GM12878 (cell line): Measurements from ENCODE around the gene SPOCK1.

Source experiments
- CTCF ChIP-seq, 3 experiments: IDR thresholded peaks in 2 of 3; conservative IDR thresholded peaks in 1 of 3; 2 replicates each; pipeline ENCODE4 v1.5.1; 2011; ENCODE audit warnings: low read depth in 3 of 3, low read length in 3 of 3, mild to moderate bottlenecking in 3 of 3, control low read depth in 2 of 3, moderate library complexity in 2 of 3, inconsistent platforms in 1 of 3, mixed read lengths in 1 of 3; ENCODE audit not compliant: control insufficient read depth in 2 of 3, insufficient read depth in 1 of 3; ENCODE audit errors: extremely low read depth in 1 of 3
- EP300 ChIP-seq, 2 experiments: fragments of 150-350 bp in 1 of 2; IDR thresholded peaks; 2 replicates each; pipeline ENCODE4 v1.6.1; 2011 to 2012; ENCODE audit warnings: low read depth in 2 of 2, low read length in 2 of 2, borderline replicate concordance in 1 of 2, improper control_type of control experiment in 1 of 2, inconsistent platforms in 1 of 2; ENCODE audit not compliant: control insufficient read depth in 1 of 2
- NFYB ChIP-seq: IDR thresholded peaks from 2 replicates; pipeline ENCODE4 v1.6.1; 2011; ENCODE audit warnings: low read depth, mild to moderate bottlenecking, low read length, improper control_type of control experiment, moderate library complexity; ENCODE audit not compliant: insufficient read depth
- NKRF ChIP-seq: fragments of 450-650 bp; conservative IDR thresholded peaks from 2 replicates; pipeline ENCODE4 v1.6.1; 2017; ENCODE audit warnings: mild to moderate bottlenecking, moderate library complexity
- NR2C2 ChIP-seq: IDR thresholded peaks from 2 replicates; pipeline ENCODE4 v1.6.1; 2011; ENCODE audit warnings: borderline replicate concordance, low read depth; ENCODE audit not compliant: control insufficient read depth, insufficient read length
- PAX5 ChIP-seq: IDR thresholded peaks from 2 replicates; pipeline ENCODE4 v1.6.1; 2011; ENCODE audit warnings: low read depth, low read length, borderline replicate concordance
- POLR2A ChIP-seq: IDR thresholded peaks from 2 replicates; pipeline ENCODE4 v1.6.1; 2011; ENCODE audit warnings: low read depth, mild to moderate bottlenecking, low read length
- POLR2AphosphoS5 ChIP-seq: IDR thresholded peaks from 2 replicates; pipeline ENCODE4 v1.6.1; 2011; ENCODE audit warnings: mild to moderate bottlenecking, low read length, inconsistent platforms
- REST ChIP-seq: IDR thresholded peaks from 2 replicates; pipeline ENCODE4 v1.6.1; 2012; ENCODE audit warnings: mild to moderate bottlenecking, low read depth, low read length
- RFX5 ChIP-seq: IDR thresholded peaks from 2 replicates; pipeline ENCODE4 v1.6.1; 2011; ENCODE audit warnings: low read depth, low read length, improper control_type of control experiment
- SP1 ChIP-seq: IDR thresholded peaks from one replicate; pipeline ENCODE4 v1.6.1; 2011; ENCODE audit warnings: low read depth, low read length
- SPI1 ChIP-seq: IDR thresholded peaks from 2 replicates; pipeline ENCODE4 v1.6.1; 2011; ENCODE audit warnings: low read depth, mild to moderate bottlenecking, low read length, moderate library complexity, borderline replicate concordance; ENCODE audit not compliant: insufficient read depth
- TCF7 ChIP-seq: IDR thresholded peaks from 2 replicates; pipeline ENCODE4 v1.6.1; 2014; ENCODE audit warnings: antibody characterized with exemption, borderline replicate concordance

DNA sequence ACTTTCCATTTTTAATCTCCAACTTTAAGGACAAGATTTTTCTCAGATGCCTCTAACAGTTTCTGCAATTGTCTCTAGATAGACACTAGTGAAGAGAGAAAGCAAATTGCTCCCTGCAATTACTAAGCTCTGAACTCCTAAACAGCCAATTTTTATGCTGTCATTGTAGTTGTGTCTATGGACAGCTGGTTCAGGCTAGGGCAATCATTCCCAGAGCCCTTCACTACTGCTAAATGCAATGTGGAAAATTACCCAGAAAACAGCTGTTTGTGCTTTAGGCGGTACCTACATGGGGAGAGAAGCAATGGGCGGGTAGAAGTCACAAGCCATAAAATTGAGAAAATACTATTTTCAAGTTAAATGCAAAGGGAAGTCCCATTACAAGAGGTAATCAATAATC, 211.6 kb downstream of the SPOCK1 start:
- TF ChIP-seq CTCF (IDR thresholded peaks at IDR 0.05 in 2 of 3, conservative IDR thresholded peaks at IDR 0.05 in 1 of 3; ENCODE audit: control insufficient read depth in 2 of 3, extremely low read depth in 1 of 3, insufficient read depth in 1 of 3, low read depth in 3 of 3, low read length in 3 of 3) (no peak), EP300 (IDR thresholded peaks at IDR 0.05; ENCODE audit: borderline replicate concordance in 1 of 2, control insufficient read depth in 1 of 2, low read depth in 2 of 2, low read length in 2 of 2) (no peak), POLR2A (no peak), POLR2AphosphoS5 (no peak), RFX5 (no peak), NFYB (no peak), REST (no peak), SP1 (no peak), NKRF (no peak), NR2C2 (no peak), PAX5 (no peak), SPI1 (no peak), TCF7 (no peak)
